ENCODE data around the gene CD300LG.

The CD300LG gene

DNA sequence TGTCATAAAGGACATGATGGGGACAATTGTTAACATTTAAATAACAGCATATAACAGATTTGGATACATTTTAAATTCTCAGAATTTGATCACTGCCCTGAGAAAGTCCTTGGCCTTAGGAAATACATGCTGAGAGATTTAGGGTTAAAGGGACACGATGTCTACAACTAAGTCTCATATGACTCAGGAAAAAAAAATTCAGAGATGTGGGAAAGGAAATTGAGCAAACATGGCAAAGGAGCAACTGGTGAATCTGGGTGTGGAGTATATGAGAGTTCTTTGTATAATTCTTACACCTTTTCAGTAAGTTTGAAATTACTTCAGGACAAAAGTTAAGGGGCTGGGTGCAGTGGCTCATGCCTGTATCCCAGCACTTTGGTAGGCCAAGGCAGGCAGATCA is 32.3 kb upstream of the CD300LG start:
- no peak for DNase-seq (ENCODE audit: extremely low read depth, low read depth)
- TF ChIP-seq, protein P1, sequence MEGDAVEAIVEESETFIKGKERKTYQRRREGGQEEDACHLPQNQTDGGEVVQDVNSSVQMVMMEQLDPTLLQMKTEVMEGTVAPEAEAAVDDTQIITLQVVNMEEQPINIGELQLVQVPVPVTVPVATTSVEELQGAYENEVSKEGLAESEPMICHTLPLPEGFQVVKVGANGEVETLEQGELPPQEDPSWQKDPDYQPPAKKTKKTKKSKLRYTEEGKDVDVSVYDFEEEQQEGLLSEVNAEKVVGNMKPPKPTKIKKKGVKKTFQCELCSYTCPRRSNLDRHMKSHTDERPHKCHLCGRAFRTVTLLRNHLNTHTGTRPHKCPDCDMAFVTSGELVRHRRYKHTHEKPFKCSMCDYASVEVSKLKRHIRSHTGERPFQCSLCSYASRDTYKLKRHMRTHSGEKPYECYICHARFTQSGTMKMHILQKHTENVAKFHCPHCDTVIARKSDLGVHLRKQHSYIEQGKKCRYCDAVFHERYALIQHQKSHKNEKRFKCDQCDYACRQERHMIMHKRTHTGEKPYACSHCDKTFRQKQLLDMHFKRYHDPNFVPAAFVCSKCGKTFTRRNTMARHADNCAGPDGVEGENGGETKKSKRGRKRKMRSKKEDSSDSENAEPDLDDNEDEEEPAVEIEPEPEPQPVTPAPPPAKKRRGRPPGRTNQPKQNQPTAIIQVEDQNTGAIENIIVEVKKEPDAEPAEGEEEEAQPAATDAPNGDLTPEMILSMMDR (IDR thresholded peaks at IDR 0.05; ENCODE audit: low read depth, low read length) = no peak

DNA sequence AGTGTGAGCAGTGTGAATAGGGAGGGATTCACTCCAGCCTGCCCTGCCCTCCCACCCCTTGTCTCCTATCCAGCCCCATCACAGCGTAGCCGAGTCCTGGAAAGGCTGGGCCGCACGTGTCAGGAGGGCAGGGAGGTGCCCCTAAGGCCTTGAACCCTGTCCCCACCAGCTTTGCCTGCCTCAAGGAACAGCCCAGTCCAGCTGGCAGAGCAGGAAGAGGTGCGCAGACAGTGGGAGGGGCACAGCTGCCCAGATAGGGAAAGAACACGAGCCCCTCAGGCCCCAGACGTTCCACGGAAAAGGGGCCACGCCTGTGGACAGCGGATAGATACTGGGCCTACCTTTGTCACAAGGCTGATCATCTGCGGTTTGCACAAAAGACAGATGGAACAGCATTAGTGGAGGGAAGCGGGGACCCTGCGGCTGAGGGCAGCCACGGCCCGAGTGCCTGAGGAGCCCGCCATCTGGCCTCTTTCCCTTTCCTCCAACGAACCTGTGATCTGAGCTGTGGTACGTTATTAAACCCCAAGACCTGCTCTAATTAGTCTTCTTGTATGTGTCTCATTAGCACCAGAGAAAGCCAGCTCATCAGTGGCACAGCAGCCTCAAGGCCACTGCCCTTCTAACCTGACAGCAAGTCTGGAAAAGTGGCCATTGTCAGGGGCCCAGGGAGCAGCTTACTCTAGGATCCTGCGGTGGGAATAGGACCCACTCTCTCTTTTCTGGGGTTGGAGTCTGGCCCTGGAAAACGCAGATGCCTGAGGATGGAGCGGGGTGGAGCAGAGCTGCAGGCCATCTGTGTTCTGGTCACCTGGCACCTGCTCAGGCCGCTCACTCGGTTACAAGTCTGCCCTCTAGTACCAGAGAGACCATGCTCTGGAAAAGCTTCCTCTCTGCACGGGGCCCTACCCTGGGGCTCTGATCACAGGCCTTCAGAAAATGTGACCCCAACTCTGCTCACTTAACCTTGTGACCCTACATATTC is 30.3 kb upstream of the CD300LG start:
- TF ChIP-seq, protein P1 (IDR thresholded peaks at IDR 0.05; ENCODE audit: low read depth, low read length) = no peak
- DNase-seq (ENCODE audit: extremely low read depth, low read depth) = no peak

DNA sequence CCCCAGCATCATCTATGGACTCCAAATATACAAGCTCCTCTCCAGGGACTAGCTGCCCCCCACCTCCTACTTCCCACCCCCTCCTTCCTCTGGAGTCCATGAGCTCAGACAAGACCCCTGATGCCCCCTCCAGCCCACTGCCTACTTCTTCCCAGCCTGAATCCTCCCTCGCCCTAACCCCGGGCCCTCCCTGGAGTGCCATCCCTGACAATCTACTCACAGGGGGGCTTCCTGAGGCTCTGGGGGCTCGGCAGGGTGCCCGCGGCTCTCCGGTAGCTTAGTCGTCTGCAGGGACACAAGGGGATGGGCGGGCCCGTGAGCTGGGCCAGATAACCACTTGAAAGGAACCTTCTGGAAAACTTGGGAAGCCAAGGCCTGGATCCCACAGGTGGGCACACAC is 29.1 kb upstream of the CD300LG start:
- no peak for DNase-seq (ENCODE audit: extremely low read depth, low read depth)
- TF ChIP-seq, protein P1 (IDR thresholded peaks at IDR 0.05; ENCODE audit: low read depth, low read length) = no peak

DNA sequence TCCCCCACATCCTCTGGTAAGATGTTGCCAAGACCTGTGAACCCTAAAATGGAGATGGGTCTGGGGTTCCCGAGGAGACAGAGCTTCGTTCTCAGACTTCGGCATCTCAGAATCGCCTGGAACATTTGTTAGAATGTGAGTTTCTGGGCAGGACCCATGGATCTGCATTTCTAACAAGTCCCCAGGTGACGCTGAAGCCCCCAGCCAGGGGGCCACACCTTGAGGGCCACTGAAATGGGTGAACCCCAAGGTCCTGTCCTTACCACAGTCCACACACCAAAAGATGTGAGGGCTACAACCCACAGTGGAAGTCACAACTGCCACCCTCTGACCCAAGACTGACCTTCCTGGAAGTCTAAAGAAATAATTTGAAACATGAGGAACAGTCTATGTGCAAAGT is 28.0 kb upstream of the CD300LG start:
- no peak for DNase-seq (ENCODE audit: extremely low read depth, low read depth)
- TF ChIP-seq, protein P1 (IDR thresholded peaks at IDR 0.05; ENCODE audit: low read depth, low read length) = no peak

DNA sequence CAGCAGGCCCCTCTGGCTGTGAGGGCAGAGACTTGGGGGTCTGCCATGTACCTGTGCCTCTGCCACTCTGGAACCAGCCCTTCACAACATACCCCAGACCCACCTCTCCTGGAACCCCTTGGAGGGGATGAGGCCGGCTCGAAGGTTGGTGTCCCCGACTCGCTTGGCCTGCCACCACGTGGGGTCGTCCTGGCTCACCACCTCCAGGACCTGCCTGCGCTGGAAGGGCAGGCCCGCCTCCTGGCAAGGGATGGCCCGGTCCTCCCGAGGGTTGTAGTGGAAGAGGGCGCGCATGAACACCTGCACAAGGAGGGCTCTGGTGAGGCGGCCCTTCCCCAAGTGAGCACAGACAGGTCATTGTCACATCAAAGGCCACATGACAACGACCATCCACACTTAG is 26.2 kb upstream of the CD300LG start:
- TF ChIP-seq, protein P1 (IDR thresholded peaks at IDR 0.05; ENCODE audit: low read depth, low read length) = no peak
- DNase-seq (ENCODE audit: extremely low read depth, low read depth) = no peak

DNA sequence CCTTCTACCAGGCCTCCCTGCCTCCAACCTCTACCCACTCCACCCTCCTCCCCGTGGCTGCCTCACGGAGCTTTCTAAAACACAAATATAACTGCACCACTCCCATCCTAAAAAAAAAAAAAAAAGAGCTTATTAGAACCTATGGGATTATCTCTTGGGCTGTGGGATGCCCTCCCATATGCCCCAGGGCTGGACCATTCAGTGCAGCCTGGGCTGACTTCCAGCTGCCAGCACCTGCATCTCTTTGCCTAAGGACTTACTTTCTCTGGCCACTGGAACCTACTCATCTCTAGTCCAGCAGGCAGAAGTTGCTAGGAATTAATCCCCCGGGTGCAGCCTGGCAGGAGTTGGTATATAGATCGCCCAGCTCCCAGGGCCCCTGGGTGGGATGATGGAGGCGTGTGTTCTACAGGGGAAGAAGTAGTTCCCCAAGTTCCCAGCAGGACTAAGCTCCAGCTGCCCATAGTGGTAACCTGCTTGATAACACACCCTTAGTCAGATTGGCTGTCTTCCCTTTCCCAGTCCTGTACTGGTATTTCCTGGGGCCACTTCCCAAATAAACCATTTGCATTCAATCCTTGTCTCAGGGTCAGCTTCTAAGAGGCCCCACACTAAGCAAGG is 24.3 kb upstream of the CD300LG start:
- DNase-seq (ENCODE audit: extremely low read depth, low read depth) = no peak
- TF ChIP-seq, protein P1 (IDR thresholded peaks at IDR 0.05; ENCODE audit: low read depth, low read length) = no peak
